GM21723 (cell line): ENCODE data around the gene GLCCI1.

Source experiments
- ATAC-seq: cut with Tn5 transposase; IDR thresholded peaks from one replicate; pipeline ENCODE4 v1.9.1; 2021; ENCODE audit warnings: mild to moderate bottlenecking, moderate library complexity; ENCODE audit not compliant: unreplicated experiment

The GLCCI1 gene

GRCh38 chr7:7959979-7960670, 8.5 kb upstream of the GLCCI1 start:
- ATAC-seq: peak; percentile 94

- no peak for ATAC-seq
Observed at GRCh38 chr7:7962851-7963250, 5.7 kb upstream of the GLCCI1 start.

GRCh38 chr7:7964250-7964649, 4.3 kb upstream of the GLCCI1 start:
- ATAC-seq: no peak

GRCh38 chr7:7964691-7965090, 3.9 kb upstream of the GLCCI1 start:
- ATAC-seq: no peak

- no peak for ATAC-seq
Observed at GRCh38 chr7:7965301-7965700, 3.3 kb upstream of the GLCCI1 start.

- ATAC-seq: no peak
Observed at GRCh38 chr7:7966141-7966734, 2.4 kb upstream of the GLCCI1 start.

GRCh38 chr7:7967886-7968543, 581 bp upstream of the GLCCI1 start:
- ATAC-seq: no peak

GRCh38 chr7:7969306-7970236, 975 bp downstream of the GLCCI1 start:
- no peak for ATAC-seq

GRCh38 chr7:7970237-7970530, 1.6 kb downstream of the GLCCI1 start:
- no peak for ATAC-seq

- no peak for ATAC-seq
Observed at GRCh38 chr7:7970531-7971307, 2.1 kb downstream of the GLCCI1 start.

- no peak for ATAC-seq
Observed at GRCh38 chr7:7971308-7972040, 2.9 kb downstream of the GLCCI1 start.

- no peak for ATAC-seq
Observed at GRCh38 chr7:7972128-7972527, 3.5 kb downstream of the GLCCI1 start.

GRCh38 chr7:7972922-7973594, 4.5 kb downstream of the GLCCI1 start:
- ATAC-seq: no peak

GRCh38 chr7:7976677-7977076, 8.1 kb downstream of the GLCCI1 start:
- no peak for ATAC-seq

- no peak for ATAC-seq
Observed at GRCh38 chr7:7977774-7978173, 9.2 kb downstream of the GLCCI1 start.

- ATAC-seq: no peak
Observed at GRCh38 chr7:7978860-7979259, 10.3 kb downstream of the GLCCI1 start.

- ATAC-seq: no peak
Observed at GRCh38 chr7:7979558-7979957, 11.0 kb downstream of the GLCCI1 start.

- ATAC-seq: no peak
Observed at GRCh38 chr7:7980134-7980533, 11.5 kb downstream of the GLCCI1 start.

GRCh38 chr7:7982904-7983303, 14.3 kb downstream of the GLCCI1 start:
- ATAC-seq: no peak
